Jurkat, Clone E6-1 (cell line): Measurements from ENCODE around the gene CANX.

Experiments used
- DNase-seq: peaks from one replicate; pipeline ENCODE4 v3.0.0-alpha.2; 2011; ENCODE audit warnings: low read depth, low spot score
- H3K4me3 ChIP-seq: 2 replicates; pipeline ENCODE4 v1.5.1; 2011; ENCODE audit warnings: mild to moderate bottlenecking, low read length, control low read depth, moderate library complexity

The CANX gene

DNA sequence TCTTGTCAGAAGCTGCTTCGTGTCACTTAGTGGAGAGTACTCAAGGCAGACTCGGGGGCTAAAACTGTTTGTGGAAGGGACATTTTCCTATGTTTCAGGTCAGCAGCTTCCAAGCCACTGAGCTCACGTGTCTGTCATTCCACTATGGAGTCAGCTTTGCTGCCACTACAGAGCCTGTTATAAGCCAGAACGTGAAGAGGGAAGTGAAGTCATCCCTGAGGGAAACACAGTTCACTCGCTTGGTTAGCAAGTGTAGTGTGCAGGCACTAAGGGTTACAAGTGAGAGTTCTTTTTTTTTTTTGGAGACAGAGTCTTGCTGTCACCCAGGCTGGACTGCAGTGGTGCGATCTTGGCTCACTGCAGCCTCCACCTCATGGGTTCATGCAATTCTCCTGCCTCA, 70.5 kb downstream of the CANX start:
- no peak for DNase-seq
- no peak overlapping the region for H3K4me3 ChIP-seq

DNA sequence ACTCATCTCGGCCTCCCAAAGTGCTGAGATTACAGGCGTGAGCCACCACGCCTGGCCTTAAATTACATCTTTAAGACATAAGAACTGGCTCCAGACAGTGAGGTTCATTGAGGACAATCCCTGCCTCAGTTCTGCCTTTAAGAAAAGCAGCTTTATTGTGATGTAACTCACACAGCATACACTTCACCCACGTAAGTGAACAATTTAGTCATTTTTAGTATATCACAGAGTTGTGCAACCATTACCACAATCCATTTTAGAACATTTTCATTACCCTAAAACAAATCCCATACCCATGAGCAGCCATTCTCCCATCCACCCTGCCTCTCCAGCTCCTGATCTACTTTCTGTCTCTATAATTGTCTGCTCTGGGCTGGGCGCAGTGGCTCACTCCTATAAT, 71.0 kb downstream of the CANX start:
- no peak for DNase-seq

DNA sequence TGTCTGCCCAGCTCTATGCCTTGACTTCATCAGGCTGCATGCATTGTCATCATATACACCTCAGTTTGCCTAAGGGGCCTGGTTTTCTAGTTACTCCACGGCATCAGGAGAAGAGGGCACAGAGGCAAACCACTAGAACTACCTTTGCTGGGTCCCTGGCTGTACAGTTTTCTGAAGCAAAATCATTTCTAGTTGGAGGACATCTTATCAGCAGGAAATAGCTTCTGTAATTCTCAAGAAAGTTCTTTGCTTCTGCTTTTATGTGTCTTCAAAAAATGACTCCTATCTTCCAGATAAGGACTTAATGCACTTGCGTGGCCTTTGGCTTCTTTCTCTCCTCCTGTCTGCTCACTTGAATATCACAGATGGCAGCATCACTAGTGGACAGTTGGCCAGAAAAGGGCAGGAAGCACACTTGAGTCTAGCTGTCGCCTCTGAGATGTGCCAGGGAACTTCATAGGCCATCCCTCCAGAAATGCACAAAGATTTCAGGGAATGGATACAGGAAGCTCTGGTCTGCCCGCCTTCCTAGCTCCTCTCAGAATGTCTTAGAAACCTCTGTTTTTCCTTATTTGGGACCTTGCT, 72.6 kb downstream of the CANX start:
- H3K4me3 ChIP-seq = no peak overlapping the region
- no peak for DNase-seq

More for the DNA sequence above, 71.0 kb downstream of the CANX start:
- no peak overlapping the region for H3K4me3 ChIP-seq

DNA sequence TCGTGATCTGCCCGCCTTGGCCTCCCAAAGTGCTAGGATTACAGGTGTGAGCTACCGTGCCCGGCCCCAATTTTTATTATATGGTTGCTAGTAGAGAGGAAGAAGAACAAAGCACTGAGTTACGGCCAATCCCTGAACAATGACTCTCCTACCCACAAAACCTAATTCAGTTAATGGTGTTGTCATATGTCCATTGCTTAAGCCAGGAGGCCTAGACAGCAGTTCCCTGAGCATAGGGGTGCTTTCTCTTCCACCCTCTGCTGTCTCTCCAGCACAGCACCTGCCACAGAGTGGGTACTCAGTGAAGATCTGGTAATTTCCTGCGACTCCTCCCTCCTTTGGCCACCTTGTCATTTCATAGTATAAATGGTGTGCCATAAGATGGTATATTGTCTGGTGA, 73.6 kb downstream of the CANX start:
- H3K4me3 ChIP-seq = no peak overlapping the region
- DNase-seq = no peak

DNA sequence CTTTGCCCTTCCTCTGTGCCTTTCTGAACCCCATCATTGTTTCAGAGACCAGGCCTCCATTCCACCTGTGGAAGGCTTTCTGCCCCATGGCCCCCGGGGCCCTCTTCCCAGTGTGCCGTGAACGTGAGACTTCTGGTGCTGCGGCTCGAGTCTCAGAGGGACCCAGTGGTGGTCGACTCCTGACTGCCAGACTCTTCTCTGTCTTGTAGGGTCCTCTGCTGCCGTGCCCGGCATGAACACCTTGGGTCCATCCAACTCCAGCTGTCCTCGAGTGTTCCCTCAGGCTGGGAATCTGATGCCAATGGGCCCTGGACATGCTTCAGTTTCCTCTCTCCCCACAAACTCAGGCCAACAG, 74.9 kb downstream of the CANX start:
- no peak for DNase-seq

DNA sequence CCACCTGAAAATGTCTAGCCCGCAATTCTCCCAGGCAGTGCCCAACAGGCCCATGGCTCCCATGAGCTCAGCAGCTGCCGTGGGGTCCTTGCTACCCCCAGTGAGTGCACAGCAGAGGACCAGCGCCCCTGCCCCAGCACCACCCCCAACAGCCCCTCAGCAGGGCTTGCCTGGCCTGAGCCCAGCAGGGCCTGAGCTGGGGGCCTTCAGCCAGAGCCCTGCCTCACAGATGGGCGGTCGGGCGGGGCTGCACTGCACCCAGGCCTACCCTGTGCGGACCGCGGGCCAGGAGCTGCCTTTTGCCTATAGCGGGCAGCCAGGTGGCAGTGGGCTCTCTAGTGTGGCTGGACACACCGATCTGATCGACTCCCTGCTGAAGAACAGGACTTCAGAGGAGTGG, 75.7 kb downstream of the CANX start:
- no peak overlapping the region for H3K4me3 ChIP-seq
- no peak for DNase-seq

More for the DNA sequence above, 74.9 kb downstream of the CANX start:
- H3K4me3 ChIP-seq = no peak overlapping the region

DNA sequence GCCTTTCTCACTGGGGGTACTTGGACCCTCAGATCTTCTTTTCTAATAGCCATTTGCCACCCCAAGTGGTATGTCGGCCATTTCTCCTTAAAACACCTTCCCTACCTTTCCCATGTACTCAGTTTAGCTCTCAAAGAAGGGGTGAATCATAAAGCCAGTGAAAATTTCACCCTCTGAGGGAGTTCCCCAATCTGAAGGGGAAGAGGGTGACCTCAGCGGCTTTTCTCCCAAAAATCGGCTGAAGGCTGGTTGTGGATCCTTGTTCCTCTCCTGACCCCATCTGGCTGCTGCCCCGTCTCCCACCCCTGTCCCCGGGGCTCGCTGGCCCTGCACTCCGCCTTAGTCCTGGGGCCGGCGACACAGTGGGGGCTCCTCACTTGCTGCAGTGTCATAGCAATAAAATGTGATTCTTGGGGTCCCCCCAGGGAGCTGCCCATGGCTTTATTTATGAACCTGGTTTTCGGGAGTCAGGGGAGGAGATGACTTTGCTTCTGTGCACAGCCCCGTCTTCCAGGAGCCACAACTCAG, 77.7 kb downstream of the CANX start:
- no peak for DNase-seq
- H3K4me3 ChIP-seq = no peak overlapping the region

DNA sequence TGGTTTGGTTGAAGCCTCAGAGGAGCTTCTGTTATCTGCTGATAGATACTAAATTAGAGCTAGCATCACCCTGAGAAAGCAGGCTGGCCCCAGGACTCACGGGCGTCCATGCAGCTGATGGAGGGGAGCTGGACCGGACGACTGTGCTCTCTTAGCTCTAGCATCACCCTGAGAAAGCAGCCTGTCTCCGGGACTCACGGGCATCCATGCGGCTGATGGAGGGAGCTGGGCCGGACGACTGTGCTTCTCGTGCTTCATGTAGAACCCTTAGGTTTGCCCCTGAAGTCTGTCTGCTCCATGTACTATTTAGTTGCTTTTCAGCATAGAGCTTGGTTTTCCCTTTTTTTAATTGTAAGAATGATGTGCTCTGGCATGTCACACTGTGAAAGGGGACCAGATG, 78.7 kb downstream of the CANX start:
- H3K4me3 ChIP-seq = no peak overlapping the region
- no peak for DNase-seq

DNA sequence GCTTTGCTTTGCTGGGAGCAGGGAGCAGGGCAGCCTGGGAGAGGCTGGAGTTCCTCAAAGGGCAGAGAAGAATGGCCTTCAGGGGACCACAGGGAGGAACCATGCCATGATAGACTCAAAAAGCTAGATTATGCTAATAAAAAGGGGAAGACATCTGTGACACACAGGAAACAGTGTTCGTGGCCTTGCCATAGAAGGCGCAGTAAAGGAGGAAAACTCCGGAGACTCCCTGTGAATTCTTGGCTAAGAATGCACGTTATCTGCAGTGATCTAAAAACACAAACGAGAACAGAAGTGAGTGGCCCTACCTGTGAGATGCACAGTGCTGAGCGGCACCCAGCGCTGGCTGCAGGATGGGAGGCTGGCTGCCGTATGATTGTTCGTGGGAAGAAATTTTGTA, 79.1 kb downstream of the CANX start:
- no peak for DNase-seq

DNA sequence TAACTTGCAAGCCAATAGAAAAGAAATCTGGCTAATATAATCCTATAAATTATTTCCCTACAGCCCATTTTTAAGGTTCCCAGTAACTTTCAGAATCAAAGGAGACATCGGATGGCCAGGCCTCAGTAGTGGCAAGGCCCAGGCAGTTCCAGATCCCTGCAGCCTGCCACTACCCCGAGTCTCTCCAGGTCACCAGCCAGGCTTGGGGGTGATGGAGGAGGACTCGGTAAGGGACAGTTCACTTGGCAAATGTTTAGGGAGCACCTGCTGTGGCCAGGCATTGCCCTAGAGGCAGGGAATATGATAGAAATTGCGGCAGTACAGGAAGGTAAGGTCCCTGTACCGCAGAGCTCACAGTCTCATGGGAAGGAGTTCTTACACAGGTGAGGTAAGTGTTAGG, 79.8 kb downstream of the CANX start:
- no peak overlapping the region for H3K4me3 ChIP-seq
- no peak for DNase-seq

More for the DNA sequence above, 79.1 kb downstream of the CANX start:
- no peak overlapping the region for H3K4me3 ChIP-seq

DNA sequence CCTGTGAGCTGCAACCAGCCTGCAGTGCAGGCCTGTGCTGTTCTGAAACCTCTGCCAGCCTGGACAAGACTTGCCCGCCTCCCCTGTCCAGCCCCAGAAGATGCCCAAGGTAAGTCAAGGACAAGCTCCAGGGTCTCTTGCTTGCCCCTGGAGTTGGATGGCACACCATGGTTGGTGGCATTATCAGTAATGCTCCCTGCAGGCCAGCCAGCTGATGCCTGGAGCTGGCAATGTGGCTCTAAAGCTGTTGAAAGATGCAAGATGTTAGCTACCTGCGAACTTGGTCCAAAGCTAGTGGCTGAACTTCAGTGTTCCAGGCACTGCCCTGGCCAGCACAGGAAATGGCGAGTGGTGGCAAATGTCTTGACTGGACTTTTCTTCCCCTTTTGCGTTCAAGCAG, 81.1 kb downstream of the CANX start:
- DNase-seq = no peak
- H3K4me3 ChIP-seq = no peak overlapping the region

DNA sequence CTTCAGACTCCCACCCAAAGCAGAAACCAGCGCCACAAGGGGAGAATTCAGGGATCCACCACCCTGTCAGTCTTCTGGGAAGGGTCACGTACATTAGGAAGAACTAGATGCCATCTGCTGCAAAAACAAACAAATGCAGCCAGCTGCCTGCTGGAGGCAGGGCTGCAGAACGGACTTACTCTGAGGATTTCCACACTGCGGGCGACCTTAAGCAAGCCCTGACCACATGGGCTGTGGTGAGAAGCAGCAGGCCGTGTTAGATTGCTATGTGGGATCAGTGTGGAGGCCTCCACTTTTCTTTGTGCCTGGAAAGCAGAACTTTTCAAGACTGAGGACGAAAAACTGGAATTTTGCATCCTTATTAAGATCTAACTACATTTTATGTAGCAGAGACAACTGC, 81.6 kb downstream of the CANX start:
- no peak overlapping the region for H3K4me3 ChIP-seq
- no peak for DNase-seq
